G401.6 (cell line): ENCODE data around the gene RHBDF2.

Experiments used
- FAIRE-seq: peaks from 2 replicates; lab custom pipeline; 2012; peaks lifted over from hg19 to GRCh38; lab: Jason Lieb, UNC

Gene RHBDF2

GRCh38 chr17:76501018-76501826, at the start of gene RHBDF2:
RHBDF2 (minus strand) TSS chr17:76501423; CDS start chr17:76481524, 19,899 bp downstream.
- no peak for FAIRE-seq

- no peak for FAIRE-seq
These were observed 48.3 kb upstream of the RHBDF2 start for GRCh38 chr17:76549539-76549938.

- no peak for FAIRE-seq
These were observed 47.9 kb upstream of the RHBDF2 start for GRCh38 chr17:76549215-76549518.

- FAIRE-seq = no peak
These were observed 47.4 kb upstream of the RHBDF2 start for GRCh38 chr17:76548378-76549214.

GRCh38 chr17:76547642-76548202, 46.5 kb upstream of the RHBDF2 start:
- no peak for FAIRE-seq

GRCh38 chr17:76547183-76547641, 46.0 kb upstream of the RHBDF2 start:
- no peak for FAIRE-seq

GRCh38 chr17:76546556-76547182, 45.4 kb upstream of the RHBDF2 start:
- no peak for FAIRE-seq

- no peak for FAIRE-seq
These were observed 44.8 kb upstream of the RHBDF2 start for GRCh38 chr17:76545918-76546555.

GRCh38 chr17:76544546-76545365, 43.5 kb upstream of the RHBDF2 start:
- FAIRE-seq = no peak

GRCh38 chr17:76543826-76544545, 42.8 kb upstream of the RHBDF2 start:
- FAIRE-seq = no peak

- FAIRE-seq = no peak
These were observed 42.2 kb upstream of the RHBDF2 start for GRCh38 chr17:76543482-76543825.

- no peak for FAIRE-seq
These were observed 41.8 kb upstream of the RHBDF2 start for GRCh38 chr17:76542984-76543383.

- no peak for FAIRE-seq
These were observed 41.3 kb upstream of the RHBDF2 start for GRCh38 chr17:76542566-76542971.

- FAIRE-seq = no peak
These were observed 40.7 kb upstream of the RHBDF2 start for GRCh38 chr17:76541739-76542454.

- FAIRE-seq = peak; percentile 99
These were observed 39.4 kb upstream of the RHBDF2 start for GRCh38 chr17:76540381-76541300.

GRCh38 chr17:76539631-76540271, 38.5 kb upstream of the RHBDF2 start, which contains the start of gene PRCD:
PRCD (plus strand) TSS chr17:76540044; CDS start chr17:76540142, 98 bp downstream.
- FAIRE-seq = no peak

GRCh38 chr17:76538941-76539570, 37.8 kb upstream of the RHBDF2 start:
- FAIRE-seq = no peak
